H1 (cell line): Measurements from ENCODE around the gene HBD. TPM values are rescaled to one million over a fixed set of nuclear protein-coding genes. Genes with fewer than 3 reads are reported as not detected.

Experiments
- CTCF ChIA-PET: fragments of 300-600 bp; sonication (Branson Sonifier 250); formaldehyde crosslinking; loops from one replicate; lab custom pipeline; 2021; ENCODE audit not compliant: partially characterized antibody; lab: Charles Lee
- POLR2A ChIA-PET: fragments of 300-600 bp; sonication (Branson Sonifier 250); formaldehyde crosslinking; loops from one replicate; lab custom pipeline; 2021; ENCODE audit warnings: inconsistent platforms; ENCODE audit not compliant: partially characterized antibody; lab: Charles Lee
- DNase-seq, 2 experiments: peaks; one replicate each; pipeline versions ENCODE4 v3.0.0 to v3.0.0-alpha.2; 2010 to 2022; ENCODE audit warnings: low spot score in 2 of 2, low read depth in 1 of 2, mixed read lengths in 1 of 2
- FAIRE-seq: peaks from 2 replicates; lab custom pipeline; 2011; peaks lifted over from hg19 to GRCh38; lab: Jason Lieb, UNC
- H2AFZ ChIP-seq: 2 replicates; pipeline ENCODE4 v1.8.1; 2012; ENCODE audit warnings: low read length, inconsistent platforms
- H2AK5ac ChIP-seq: 2 replicates; pipeline ENCODE4 v1.6.1; 2013; ENCODE audit warnings: low read depth, low read length
- H2BK120ac ChIP-seq: replicated peaks from 2 replicates; pipeline ENCODE3; 2013; ENCODE audit warnings: low read depth, low read length, inconsistent platforms
- H2BK12ac ChIP-seq: 2 replicates; pipeline ENCODE4 v1.6.1; 2013; ENCODE audit warnings: low read depth, low read length
- H2BK15ac ChIP-seq: 2 replicates; pipeline ENCODE4 v1.6.1; 2013; ENCODE audit warnings: low read length
- H2BK20ac ChIP-seq: 2 replicates; pipeline ENCODE4 v1.6.1; 2013; ENCODE audit warnings: low read length
- H2BK5ac ChIP-seq: 2 replicates; pipeline ENCODE4 v1.6.1; 2013; ENCODE audit warnings: low read depth, low read length
- H3K14ac ChIP-seq: 2 replicates; pipeline ENCODE4 v1.6.1; 2013; ENCODE audit warnings: inconsistent platforms; ENCODE audit not compliant: insufficient read length
- H3K18ac ChIP-seq: 2 replicates; pipeline ENCODE4 v1.6.1; 2013; ENCODE audit warnings: low read length; ENCODE audit errors: extremely low read depth
- H3K23ac ChIP-seq: 2 replicates; pipeline ENCODE4 v1.6.1; 2013; ENCODE audit warnings: inconsistent platforms; ENCODE audit not compliant: insufficient read length
- H3K23me2 ChIP-seq: 2 replicates; pipeline ENCODE4 v1.6.1; 2013; ENCODE audit warnings: low read depth, low read length
- H3K27ac ChIP-seq: 2 replicates; pipeline ENCODE4 v1.6.1; 2011; ENCODE audit warnings: low read depth, low read length, inconsistent platforms
- H3K27me3 ChIP-seq, 4 experiments: replicated peaks in 1 of 4; 1 replicate in 1 of 4; 2 replicates in 3 of 4; pipeline versions ENCODE4 v1.6.1 to v1.8.1; 2011 to 2013; ENCODE audit warnings: low read length in 3 of 4, mild to moderate bottlenecking in 3 of 4, inconsistent platforms in 2 of 4, mixed read lengths in 2 of 4, moderate library complexity in 1 of 4; ENCODE audit not compliant: control insufficient read depth in 3 of 4, insufficient read depth in 3 of 4; ENCODE audit errors: extremely low read depth in 1 of 4
- H3K36me3 ChIP-seq, 4 experiments: 2 replicates each; pipeline versions ENCODE4 v1.6.1 to v1.8.1; 2011 to 2013; ENCODE audit warnings: mild to moderate bottlenecking in 4 of 4, low read length in 3 of 4, moderate library complexity in 2 of 4, control low read depth in 1 of 4, inconsistent platforms in 1 of 4; ENCODE audit not compliant: insufficient read depth in 4 of 4, control insufficient read depth in 2 of 4
- H3K4ac ChIP-seq: replicated peaks from 2 replicates; pipeline ENCODE3; 2013; ENCODE audit warnings: low read length, low read depth, mixed read lengths, inconsistent platforms; ENCODE audit not compliant: insufficient read length
- H3K4me1 ChIP-seq, 4 experiments: replicated peaks in 1 of 4; 1 replicate in 1 of 4; 2 replicates in 3 of 4; pipeline versions ENCODE4 v1.6.1 to v1.8.1; 2011 to 2013; ENCODE audit warnings: low read length in 3 of 4, inconsistent platforms in 2 of 4, mixed read lengths in 1 of 4; ENCODE audit not compliant: insufficient read depth in 4 of 4, control insufficient read depth in 3 of 4
- H3K4me2 ChIP-seq, 2 experiments: 2 replicates each; pipeline versions ENCODE4 v1.6.1 to v1.8.1; 2011 to 2013; ENCODE audit warnings: low read depth in 2 of 2, low read length in 2 of 2, control low read depth in 1 of 2, inconsistent platforms in 1 of 2, mild to moderate bottlenecking in 1 of 2; ENCODE audit not compliant: insufficient read depth in 1 of 2
- H3K4me3 ChIP-seq, 4 experiments: fragments of 200-600, 300-600 bp in 1 of 4; sonication (generic), shearing (Covaris generic), sonication (Bioruptor Twin) in 1 of 4; 2 replicates each; pipeline versions ENCODE4 v1.5.1 to v1.8.1; 2011 to 2016; ENCODE audit warnings: low read length in 4 of 4, low read depth in 3 of 4, control low read depth in 2 of 4, inconsistent platforms in 2 of 4, mild to moderate bottlenecking in 2 of 4, mixed read lengths in 1 of 4, moderate library complexity in 1 of 4; ENCODE audit not compliant: insufficient read depth in 2 of 4; ENCODE audit errors: extremely low read depth in 1 of 4
- H3K56ac ChIP-seq: replicated peaks from 2 replicates; pipeline ENCODE3; 2013; ENCODE audit warnings: low read depth, mild to moderate bottlenecking, mixed read lengths, low read length, inconsistent platforms; ENCODE audit not compliant: insufficient read length
- H3K79me1 ChIP-seq: 2 replicates; pipeline ENCODE4 v1.6.1; 2013; ENCODE audit warnings: low read depth, low read length, control low read depth
- H3K79me2 ChIP-seq, 2 experiments: 2 replicates each; pipeline versions ENCODE4 v1.6.1 to v1.8.1; 2012 to 2013; ENCODE audit warnings: low read length in 2 of 2, mild to moderate bottlenecking in 2 of 2, inconsistent platforms in 1 of 2; ENCODE audit not compliant: insufficient read depth in 2 of 2, control insufficient read depth in 1 of 2
- H3K9ac ChIP-seq, 4 experiments: replicated peaks in 1 of 4; 1 replicate in 1 of 4; 2 replicates in 3 of 4; pipeline versions ENCODE4 v1.6.1 to v1.8.1; 2011 to 2013; ENCODE audit warnings: low read depth in 3 of 4, low read length in 3 of 4, control low read depth in 2 of 4, mild to moderate bottlenecking in 2 of 4, moderate library complexity in 2 of 4, inconsistent platforms in 1 of 4; ENCODE audit errors: extremely low read depth in 1 of 4
- H3K9me3 ChIP-seq, 2 experiments: 2 replicates each; pipeline versions ENCODE4 v1.6.1 to v1.8.1; 2012 to 2013; ENCODE audit warnings: mild to moderate bottlenecking in 2 of 2, moderate library complexity in 2 of 2, control low read depth in 1 of 2, inconsistent platforms in 1 of 2, low read depth in 1 of 2, low read length in 1 of 2, mixed read lengths in 1 of 2; ENCODE audit not compliant: insufficient read depth in 2 of 2
- H4K20me1 ChIP-seq, 2 experiments: replicated peaks in 1 of 2; 2 replicates each; pipeline versions ENCODE3 to v1.8.1; 2011 to 2013; ENCODE audit warnings: inconsistent platforms in 2 of 2, low read length in 2 of 2, mild to moderate bottlenecking in 1 of 2; ENCODE audit not compliant: insufficient read depth in 2 of 2, control insufficient read depth in 1 of 2
- H4K5ac ChIP-seq: 2 replicates; pipeline ENCODE4 v1.6.1; 2013; ENCODE audit warnings: low read length, low read depth, mixed read lengths, inconsistent platforms; ENCODE audit not compliant: insufficient read length
- H4K8ac ChIP-seq: 2 replicates; pipeline ENCODE4 v1.8.0; 2013; ENCODE audit warnings: mild to moderate bottlenecking, moderate library complexity, low read length, inconsistent platforms; ENCODE audit not compliant: insufficient read depth; ENCODE audit errors: extremely low read depth
- H4K91ac ChIP-seq: replicated peaks from 2 replicates; pipeline ENCODE3; 2013; ENCODE audit warnings: low read length, mixed read lengths, inconsistent platforms; ENCODE audit not compliant: insufficient read length
- E2F6 ChIP-seq: IDR thresholded peaks from 2 replicates; pipeline ENCODE4 v1.6.1; 2012; ENCODE audit warnings: inconsistent platforms
- EGR1 ChIP-seq: IDR thresholded peaks from 2 replicates; pipeline ENCODE4 v1.6.1; 2011; ENCODE audit warnings: low read depth, low read length, borderline replicate concordance
- EZH2 ChIP-seq: fragments of 200-600 bp; sonication (generic); IDR thresholded peaks from 2 replicates; pipeline ENCODE4 v1.7.1; 2012; ENCODE audit warnings: low read depth, mild to moderate bottlenecking, moderate library complexity, low read length, inconsistent platforms; ENCODE audit not compliant: severe bottlenecking
- KDM1A ChIP-seq: fragments of 200-600, 300-600 bp; sonication (generic); IDR thresholded peaks from 2 replicates; pipeline ENCODE4 v1.7.1; 2016; ENCODE audit warnings: mild to moderate bottlenecking, low read length, borderline replicate concordance
- SIN3A ChIP-seq, 2 experiments: IDR thresholded peaks in 1 of 2; conservative IDR thresholded peaks in 1 of 2; 2 replicates each; pipeline ENCODE4 v1.6.1; 2011 to 2012; ENCODE audit warnings: low read length in 2 of 2, improper control_type of control experiment in 1 of 2, low read depth in 1 of 2, mild to moderate bottlenecking in 1 of 2
- SP2 ChIP-seq: IDR thresholded peaks from 2 replicates; pipeline ENCODE4 v1.6.1; 2012; ENCODE audit warnings: mild to moderate bottlenecking, low read length, inconsistent platforms
- SRF ChIP-seq: IDR thresholded peaks from 2 replicates; pipeline ENCODE4 v1.6.1; 2011; ENCODE audit warnings: mild to moderate bottlenecking, low read depth, low read length, moderate library complexity
- SUZ12 ChIP-seq: fragments of 200-600 bp; sonication (generic); IDR thresholded peaks from 2 replicates; pipeline ENCODE4 v1.6.1; 2012; ENCODE audit warnings: mild to moderate bottlenecking, inconsistent platforms, low read length, moderate library complexity, mixed read lengths
- TBP ChIP-seq: IDR thresholded peaks from 2 replicates; pipeline ENCODE4 v1.6.1; 2011; ENCODE audit warnings: low read depth, low read length, improper control_type of control experiment
- WGBS, 2 experiments: shearing (Covaris generic) in 1 of 2; methylation state at CpG; one replicate each; pipeline versions ENCODE4 v1.1.6 to v1.1.7; 2013 to 2015; ENCODE audit warnings: low lambda C conversion rate in 2 of 2, mixed read lengths in 2 of 2, inconsistent platforms in 1 of 2, low coverage in 1 of 2, missing lambda C conversion rate in 1 of 2; ENCODE audit not compliant: insufficient replicate concordance in 2 of 2, insufficient coverage in 1 of 2, insufficient read length in 1 of 2; ENCODE audit errors: extremely low coverage in 1 of 2, missing lambda C conversion rate in 1 of 2; 5-methylcytosine and 5-hydroxymethylcytosine counted together
- polyA plus RNA-seq, 7 experiments: library from polyadenylated mRNA; depleted of rRNA in 3 of 7; stranded (reverse) in 5 of 7; unstranded in 2 of 7; fragments of >200 nt in 5 of 7; fragments of 200-250 nt in 2 of 7; gene quantifications; 1 replicate in 5 of 7; 2 replicates in 1 of 7; 4 replicates in 1 of 7; pipeline versions ENCODE4 v1.2.1 to v1.2.3, GENCODE V29; 2011 to 2013; ENCODE audit warnings: missing spikeins in 2 of 7, mixed read lengths in 2 of 7
- total RNA-seq: library from RNA; stranded (reverse); fragmentation: NEBNext Ultra II Directional; extraction: Animal tissue kit (Norgen Biotek cat#: 25700); gene quantifications from 2 replicates; pipeline ENCODE4 v1.2.1, GENCODE V29; 2021

HBD gene
- total and polyA plus RNA-seq, 2 of the 8 experiments (the other 6 are each of a cell fraction or from before 2014, with no cell fraction given): not detected

GRCh38 chr11:5210376-5210885, 23.9 kb downstream of the HBD start:
- Histone ChIP-seq H2BK120ac (no peak overlapping the region), H3K23ac (no peak overlapping the region), H3K27me3 (no peaks in the 10 kb centered on the region), H2BK5ac (no peak overlapping the region), H4K8ac (no peak overlapping the region; the same call in 1 of the 2 replicates), H2AFZ (peak overlapping the region; percentile 92; the same call in 1 of the 2 replicates), H3K4me2 (no peak overlapping the region), H3K4ac (no peak overlapping the region), H3K18ac (no peak overlapping the region), H2BK12ac (no peak overlapping the region), H3K4me1 (no peaks in the 10 kb centered on the region), H3K9me3 (no peaks in the 10 kb centered on the region), H2AK5ac (no peak overlapping the region), H4K91ac (no peak overlapping the region), H3K79me2 (no peaks in the 10 kb centered on the region), H3K4me3 (no peak overlapping the region), H3K23me2 (no peaks in the 10 kb centered on the region), H3K27ac (no peak overlapping the region), H3K14ac (no peak overlapping the region), H2BK20ac (no peak overlapping the region), H3K56ac (no peak overlapping the region), H3K9ac (no peak overlapping the region), H4K20me1 (no peaks in the 10 kb centered on the region), H3K79me1 (no peaks in the 10 kb centered on the region), H3K36me3 (no peaks in the 10 kb centered on the region), H4K5ac (no peak overlapping the region), H2BK15ac (no peak overlapping the region)
- DNase-seq (no peak), FAIRE-seq (no peak)
- ChIA-PET POLR2A (no interaction called here), CTCF (interaction anchor here (0.6 to 1.5 kb wide), 3 partner anchors 62 to 82 kb away, joined by 3 read pairs; no protein-coding TSS in a partner anchor)
- 82% methylated on average over 7 of the region's 7 CpGs; no CpG with 5 or more reads in 1 of the 2 experiments for WGBS, 2 experiments
- no peak for TF ChIP-seq SIN3A (conservative IDR thresholded peaks at IDR 0.05 in 1 of 2, IDR thresholded peaks at IDR 0.05 in 1 of 2; ENCODE audit: low read depth in 1 of 2, low read length in 2 of 2)
- TF ChIP-seq TBP: no peak
- no peak for TF ChIP-seq E2F6
- no peak for TF ChIP-seq EZH2
- TF ChIP-seq SRF: no peak
- TF ChIP-seq SUZ12: no peak
- no peak for TF ChIP-seq KDM1A
- TF ChIP-seq SP2: no peak
- TF ChIP-seq EGR1: no peak
